Measurements from ENCODE around the gene GLCCI1. TPM values are rescaled to one million over a fixed set of nuclear protein-coding genes. Genes with fewer than 3 reads are reported as not detected.

The GLCCI1 gene
- total and polyA plus RNA-seq, 10 of the 15 experiments (the other 5 are each of a cell fraction or from before 2014, with no cell fraction given): 12.6 to 92.0 (median 27.6) TPM

GRCh38 chr7:7957513-7957912 is 11.1 kb upstream of the GLCCI1 start (continued):
- no peak for TF ChIP-seq PAX5 (IDR thresholded peaks at IDR 0.05; ENCODE audit: borderline replicate concordance, low read depth, low read length)
- no peak for TF ChIP-seq EED (IDR thresholded peaks at IDR 0.05; ENCODE audit: low read depth)
- TF ChIP-seq ZZZ3 (IDR thresholded peaks at IDR 0.05; ENCODE audit: control insufficient read depth, insufficient read length, low read depth): no peak

DNA sequence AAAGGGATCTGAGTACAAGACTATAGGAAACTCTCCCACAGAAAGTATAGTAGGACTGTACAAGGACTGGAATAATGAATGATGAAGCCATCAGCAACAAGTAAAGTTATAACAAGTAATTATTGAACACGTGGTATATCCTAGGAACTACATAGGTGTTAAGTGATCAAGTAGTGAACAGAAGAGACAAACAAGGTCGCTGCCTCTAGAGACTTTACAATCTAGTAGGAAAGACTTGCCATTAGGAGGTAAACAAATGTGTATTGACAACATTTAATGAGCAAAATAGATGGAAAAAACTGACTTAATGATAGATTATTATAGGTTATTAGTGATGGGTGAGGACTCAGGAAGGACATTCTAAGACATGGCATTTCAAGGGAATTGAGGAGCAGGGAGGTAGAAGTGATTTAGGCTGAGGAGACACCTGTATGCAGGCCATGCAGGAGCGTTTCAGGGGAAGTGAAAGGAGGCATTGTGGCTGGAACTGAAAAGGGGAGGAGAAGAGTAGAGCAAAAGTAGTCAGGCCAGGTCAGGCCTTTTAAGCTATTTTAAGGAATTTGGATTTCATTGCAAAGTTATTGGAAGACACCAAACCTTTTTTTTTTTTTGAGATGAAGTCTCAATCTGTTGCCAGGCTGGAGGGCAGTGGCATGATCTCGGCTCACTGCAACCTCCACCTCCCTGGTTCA is 8.5 kb upstream of the GLCCI1 start:
- peak; percentile 94 for ATAC-seq
- SMC1A ChIA-PET (ENCODE audit: uncharacterized antibody, unreplicated experiment): interaction anchor here (0.6 to 10.0 kb wide), 7 partner anchors 15 to 434 kb away, joined by 3 to 132 read pairs (median 3); no protein-coding TSS in a partner anchor
- peak; percentile 79; the same call in 1 of the 2 replicates for TF ChIP-seq FOXM1 (IDR thresholded peaks at IDR 0.05; ENCODE audit: low read depth, low read length)
- no peak for TF ChIP-seq RELA (IDR thresholded peaks at IDR 0.05; ENCODE audit: borderline replicate concordance, partially characterized antibody)
- TF ChIP-seq CBX5 (IDR thresholded peaks at IDR 0.05; ENCODE audit: low read depth): peak; percentile 66; the same call in 1 of the 2 replicates
- TF ChIP-seq IRF4 (IDR thresholded peaks at IDR 0.05; ENCODE audit: low read depth, low read length): peak; percentile 92
- peak; percentile 60; the same call in 1 of the 2 replicates for TF ChIP-seq MTA2 (IDR thresholded peaks at IDR 0.05; ENCODE audit: low read depth)
- no peak for TF ChIP-seq STAT1 (conservative IDR thresholded peaks at IDR 0.05)
- TF ChIP-seq ETV6 (conservative IDR thresholded peaks at IDR 0.05 in 1 of 2, IDR thresholded peaks at IDR 0.05 in 1 of 2; ENCODE audit: borderline replicate concordance in 1 of 2, low read depth in 1 of 2): peak in 1 of 2 experiments; percentile 64; a peak in 2 of 4 replicates
- TF ChIP-seq PML (IDR thresholded peaks at IDR 0.05; ENCODE audit: low read length): 0 out of 2 replicates have a peak, but pooled peaks have one; percentile 39
- TF ChIP-seq TBL1XR1 (IDR thresholded peaks at IDR 0.05; ENCODE audit: low read depth, low read length): 0 out of 2 replicates have a peak, but pooled peaks have one; percentile 20
- TF ChIP-seq TCF12 (IDR thresholded peaks at IDR 0.05; ENCODE audit: low read depth, low read length): peak; percentile 92
- TF ChIP-seq CREM (IDR thresholded peaks at IDR 0.05; ENCODE audit: low read depth): peak; percentile 52; the same call in 1 of the 2 replicates
- peak; percentile 70 for TF ChIP-seq RELB (IDR thresholded peaks at IDR 0.05; ENCODE audit: low read depth)
- peak; percentile 15; the same call in 1 of the 2 replicates for TF ChIP-seq ZNF24 (IDR thresholded peaks at IDR 0.05)
- TF ChIP-seq BCL11A (IDR thresholded peaks at IDR 0.05; ENCODE audit: low read depth, low read length): peak; percentile 87
- TF ChIP-seq ZNF217 (IDR thresholded peaks at IDR 0.05): 0 out of 2 replicates have a peak, but pooled peaks have one; percentile 37

More for the DNA sequence above, 8.5 kb upstream of the GLCCI1 start:
- DNase-seq (ENCODE audit: low read depth, low spot score) (peak; percentile 79), FAIRE-seq (peak; percentile 78)
- intact Hi-C loops (cut with micrococcal nuclease; ENCODE audit: unreplicated experiment) (no loop called here), in situ Hi-C loops (cut with MboI) (no loop called here)
- H3K4me1 ChIP-seq (ENCODE audit: control insufficient read depth, insufficient read depth, low read length): peaks cover 42% of the 10 kb centered on the region
- H3K9me3 ChIP-seq (replicated peaks; ENCODE audit: control insufficient read depth, insufficient read depth, low read length): peaks cover 2% of the 10 kb centered on the region; the same call in 1 of the 3 replicates
- H3K27ac ChIP-seq (ENCODE audit: control insufficient read depth, insufficient read depth): peak overlapping the region; percentile 43; the same call in 1 of the 2 replicates
- H3K27me3 ChIP-seq (replicated peaks in 1 of 2; ENCODE audit: control insufficient read depth in 2 of 2, insufficient read depth in 2 of 2, low read length in 1 of 2): no peaks in the 10 kb centered on the region
- H3K9ac ChIP-seq (ENCODE audit: control insufficient read depth, insufficient read depth, low read length): no peak overlapping the region
- ChIA-PET RAD21 (ENCODE audit: unreplicated experiment) (interaction anchor here (0.7 to 1.6 kb wide), 3 partner anchors 11 to 38 kb away, joined by 3 to 7 read pairs (median 3); no protein-coding TSS in a partner anchor), CTCF (interaction anchor here (0.8 to 1.4 kb wide), 3 partner anchors 9 to 279 kb away, joined by 3 to 5 read pairs (median 3); no protein-coding TSS in a partner anchor), POLR2A (interaction anchor here (0.5 to 1.0 kb wide), 6 partner anchors 8 to 104 kb away, joined by 3 to 5 read pairs (median 3); partner anchors contain the start of gene GLCCI1)
- no peak overlapping the region for H3K4me3 ChIP-seq
- WGBS (ENCODE audit: insufficient coverage, insufficient replicate concordance, low lambda C conversion rate, missing lambda C conversion rate): 24% methylated on average over 4 of the region's 4 CpGs
- no peaks in the 10 kb centered on the region for H3K79me2 ChIP-seq (ENCODE audit: control insufficient read depth, insufficient read depth, low read length)
- H4K20me1 ChIP-seq (ENCODE audit: control insufficient read depth, insufficient read depth): no peaks in the 10 kb centered on the region
- H3K4me2 ChIP-seq (ENCODE audit: control insufficient read depth, insufficient read depth): peak overlapping the region; percentile 64
- no TSS peak for BruUV-seq (replicated peaks)
- no peak overlapping the region for H2AFZ ChIP-seq (ENCODE audit: control insufficient read depth, low read depth, low read length)
- no peaks in the 10 kb centered on the region for H3K36me3 ChIP-seq (ENCODE audit: control insufficient read depth in 2 of 2, insufficient read depth in 2 of 2, low read length in 1 of 2)
